ENCODE measurements around the gene MADD. TPM values are rescaled to one million over a fixed set of nuclear protein-coding genes. Genes with fewer than 3 reads are reported as not detected.

Gene MADD
- total RNA-seq, 1 donor from 2014 or later = 20.2 TPM

DNA sequence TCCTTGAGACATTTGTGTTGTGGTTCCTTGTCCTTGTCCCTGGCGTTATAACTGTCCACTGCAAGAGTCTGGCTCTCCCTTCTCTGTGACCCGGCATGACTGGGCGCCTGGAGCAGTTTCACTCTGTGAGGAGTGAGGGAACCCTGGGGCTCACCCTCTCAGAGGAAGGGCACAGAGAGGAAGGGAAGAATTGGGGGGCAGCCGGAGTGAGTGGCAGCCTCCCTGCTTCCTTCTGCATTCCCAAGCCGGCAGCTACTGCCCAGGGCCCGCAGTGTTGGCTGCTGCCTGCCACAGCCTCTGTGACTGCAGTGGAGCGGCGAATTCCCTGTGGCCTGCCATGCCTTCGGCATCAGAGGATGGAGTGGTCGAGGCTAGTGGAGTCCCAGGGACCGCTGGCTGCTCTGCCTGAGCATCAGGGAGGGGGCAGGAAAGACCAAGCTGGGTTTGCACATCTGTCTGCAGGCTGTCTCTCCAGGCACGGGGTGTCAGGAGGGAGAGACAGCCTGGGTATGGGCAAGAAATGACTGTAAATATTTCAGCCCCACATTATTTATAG lies 59.6 kb downstream of the MADD start:
- Histone ChIP-seq H3K27me3 (ENCODE audit: control insufficient read depth, insufficient read depth, low read length) (no peaks in the 10 kb centered on the region), H3K36me3 (ENCODE audit: control insufficient read depth, insufficient read depth, low read length) (peaks cover 2% of the 10 kb centered on the region), H3K4me3 (ENCODE audit: low read depth, low read length) (no peak overlapping the region)
- TF ChIP-seq, protein P1, sequence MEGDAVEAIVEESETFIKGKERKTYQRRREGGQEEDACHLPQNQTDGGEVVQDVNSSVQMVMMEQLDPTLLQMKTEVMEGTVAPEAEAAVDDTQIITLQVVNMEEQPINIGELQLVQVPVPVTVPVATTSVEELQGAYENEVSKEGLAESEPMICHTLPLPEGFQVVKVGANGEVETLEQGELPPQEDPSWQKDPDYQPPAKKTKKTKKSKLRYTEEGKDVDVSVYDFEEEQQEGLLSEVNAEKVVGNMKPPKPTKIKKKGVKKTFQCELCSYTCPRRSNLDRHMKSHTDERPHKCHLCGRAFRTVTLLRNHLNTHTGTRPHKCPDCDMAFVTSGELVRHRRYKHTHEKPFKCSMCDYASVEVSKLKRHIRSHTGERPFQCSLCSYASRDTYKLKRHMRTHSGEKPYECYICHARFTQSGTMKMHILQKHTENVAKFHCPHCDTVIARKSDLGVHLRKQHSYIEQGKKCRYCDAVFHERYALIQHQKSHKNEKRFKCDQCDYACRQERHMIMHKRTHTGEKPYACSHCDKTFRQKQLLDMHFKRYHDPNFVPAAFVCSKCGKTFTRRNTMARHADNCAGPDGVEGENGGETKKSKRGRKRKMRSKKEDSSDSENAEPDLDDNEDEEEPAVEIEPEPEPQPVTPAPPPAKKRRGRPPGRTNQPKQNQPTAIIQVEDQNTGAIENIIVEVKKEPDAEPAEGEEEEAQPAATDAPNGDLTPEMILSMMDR (IDR thresholded peaks at IDR 0.05; ENCODE audit: insufficient read depth, low read length, poor library complexity, severe bottlenecking) = no peak
- DNase-seq (ENCODE audit: low read depth) = no peak

GRCh38 chr11:47329987-47330931 lies 60.3 kb downstream of the MADD start:
- no peaks in the 10 kb centered on the region for H3K27me3 ChIP-seq (ENCODE audit: control insufficient read depth, insufficient read depth, low read length)
- peaks cover 2% of the 10 kb centered on the region for H3K36me3 ChIP-seq (ENCODE audit: control insufficient read depth, insufficient read depth, low read length)
- DNase-seq (ENCODE audit: low read depth) = no peak
- TF ChIP-seq, protein P1 (IDR thresholded peaks at IDR 0.05; ENCODE audit: insufficient read depth, low read length, poor library complexity, severe bottlenecking) = peak; percentile 17
- H3K4me3 ChIP-seq (ENCODE audit: low read depth, low read length) = no peak overlapping the region

DNA sequence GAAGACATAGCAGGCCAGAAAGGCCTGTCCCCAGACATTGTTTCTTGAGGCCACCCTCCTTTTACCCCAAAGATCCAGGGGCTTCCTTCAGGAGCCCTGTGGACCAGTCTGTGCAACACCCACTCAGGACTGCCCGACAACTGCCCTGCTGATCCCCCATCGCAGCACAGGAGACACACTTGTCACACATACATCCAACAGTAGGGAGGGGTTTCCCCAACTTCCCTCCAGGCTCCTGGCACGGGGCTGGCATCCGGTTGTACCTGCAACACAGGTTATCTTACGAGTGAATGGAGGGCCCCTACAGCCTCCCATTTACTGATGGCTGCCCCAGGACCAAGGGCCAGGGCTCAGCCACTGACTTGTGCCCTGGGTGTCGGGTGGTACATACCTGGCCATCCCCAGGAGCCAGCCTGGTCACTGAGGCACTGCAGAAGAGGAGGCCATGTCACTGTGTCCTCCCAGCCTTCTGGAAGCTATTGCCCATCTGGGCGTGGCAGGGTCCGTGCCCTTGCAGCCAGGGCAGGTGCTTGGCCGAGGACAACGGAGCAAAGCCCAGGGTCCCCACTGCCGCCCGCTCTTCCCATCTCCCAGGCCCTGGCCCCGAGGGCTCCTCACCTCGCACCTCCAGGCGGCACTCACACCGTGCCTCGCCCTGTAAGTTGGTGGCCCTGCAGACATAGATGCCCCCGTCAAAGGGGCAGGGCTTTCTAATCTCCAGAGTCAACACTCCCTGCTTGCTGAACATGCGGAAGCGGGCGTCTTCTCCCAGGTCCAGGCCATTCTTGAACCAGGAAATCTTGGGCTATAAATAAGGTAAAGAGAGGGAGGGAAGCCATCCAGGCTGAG lies 61.7 kb downstream of the MADD start:
- Histone ChIP-seq H3K36me3 (ENCODE audit: control insufficient read depth, insufficient read depth, low read length) (peaks cover 2% of the 10 kb centered on the region), H3K27me3 (ENCODE audit: control insufficient read depth, insufficient read depth, low read length) (no peaks in the 10 kb centered on the region), H3K4me3 (ENCODE audit: low read depth, low read length) (no peak overlapping the region)
- no peak for DNase-seq (ENCODE audit: low read depth)
- TF ChIP-seq, protein P1 (IDR thresholded peaks at IDR 0.05; ENCODE audit: insufficient read depth, low read length, poor library complexity, severe bottlenecking) = no peak

DNA sequence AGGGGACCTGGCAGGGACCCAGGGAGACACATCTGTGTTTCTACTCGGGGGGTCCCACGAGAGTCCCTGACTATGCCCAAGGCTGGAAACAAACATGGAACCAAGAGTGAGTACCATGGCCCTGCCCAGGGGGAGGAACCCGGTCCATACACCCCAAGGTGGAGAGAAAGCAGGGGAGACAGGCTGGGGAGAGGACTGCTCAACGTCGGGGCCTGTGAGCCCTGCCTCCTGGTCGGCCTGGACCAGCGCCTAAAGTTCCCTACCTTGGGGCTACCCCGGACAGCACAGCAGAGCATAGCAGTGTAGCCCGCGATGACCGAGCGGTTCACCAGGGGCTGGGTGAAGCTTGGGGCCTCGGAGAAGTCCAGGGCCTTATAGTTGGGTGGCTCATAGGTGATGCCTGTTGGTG lies 62.4 kb downstream of the MADD start:
- no peaks in the 10 kb centered on the region for H3K27me3 ChIP-seq (ENCODE audit: control insufficient read depth, insufficient read depth, low read length)
- no peak overlapping the region for H3K4me3 ChIP-seq (ENCODE audit: low read depth, low read length)
- no peaks in the 10 kb centered on the region for H3K36me3 ChIP-seq (ENCODE audit: control insufficient read depth, insufficient read depth, low read length)
- DNase-seq (ENCODE audit: low read depth) = no peak
- TF ChIP-seq, protein P1 (IDR thresholded peaks at IDR 0.05; ENCODE audit: insufficient read depth, low read length, poor library complexity, severe bottlenecking) = no peak

GRCh38 chr11:47332791-47333525 lies 63.0 kb downstream of the MADD start:
- Histone ChIP-seq H3K27me3 (ENCODE audit: control insufficient read depth, insufficient read depth, low read length) (no peaks in the 10 kb centered on the region), H3K36me3 (ENCODE audit: control insufficient read depth, insufficient read depth, low read length) (no peaks in the 10 kb centered on the region), H3K4me3 (ENCODE audit: low read depth, low read length) (no peak overlapping the region)
- DNase-seq (ENCODE audit: low read depth) = no peak
- TF ChIP-seq, protein P1 (IDR thresholded peaks at IDR 0.05; ENCODE audit: insufficient read depth, low read length, poor library complexity, severe bottlenecking) = no peak

Data from kidney epithelial cell (primary cell).